Nephron progenitor cell (in vitro differentiated cells): Measurements from ENCODE around the gene SLC30A1.

Source experiments
- DNase-seq: peaks from one replicate; pipeline ENCODE4 v3.0.0; 2021
- H3K27ac Mint-ChIP-seq: 2 replicates; pipeline ENCODE4 v1.8.0; 2021; ENCODE audit warnings: mild to moderate bottlenecking, moderate library complexity, mixed read lengths
- H3K27me3 Mint-ChIP-seq: 2 replicates; pipeline ENCODE4 v1.8.0; 2021; ENCODE audit warnings: mild to moderate bottlenecking, low read depth, mixed read lengths; ENCODE audit not compliant: poor library complexity
- H3K36me3 Mint-ChIP-seq: 2 replicates; pipeline ENCODE4 v1.8.0; 2021; ENCODE audit warnings: low read depth, mixed read lengths
- H3K4me1 Mint-ChIP-seq: 2 replicates; pipeline ENCODE4 v1.8.0; 2021; ENCODE audit warnings: mixed read lengths
- H3K4me3 Mint-ChIP-seq: 2 replicates; pipeline ENCODE4 v1.8.0; 2021; ENCODE audit warnings: mild to moderate bottlenecking, moderate library complexity, mixed read lengths
- H3K9me3 Mint-ChIP-seq: 2 replicates; pipeline ENCODE4 v1.8.0; 2021; ENCODE audit warnings: mild to moderate bottlenecking, moderate library complexity, mixed read lengths
- TF ChIP-seq, protein P1 (sequence below): fragments of 200-600 bp; sonication (generic); IDR thresholded peaks from 2 replicates; pipeline ENCODE4 v1.5.0; 2021; ENCODE audit warnings: antibody characterized with exemption

Gene SLC30A1

GRCh38 chr1:211530102-211530501 is 48.9 kb downstream of the SLC30A1 start:
- H3K4me1 Mint-ChIP-seq: peaks cover 45% of the 10 kb centered on the region
- TF ChIP-seq, protein P1, sequence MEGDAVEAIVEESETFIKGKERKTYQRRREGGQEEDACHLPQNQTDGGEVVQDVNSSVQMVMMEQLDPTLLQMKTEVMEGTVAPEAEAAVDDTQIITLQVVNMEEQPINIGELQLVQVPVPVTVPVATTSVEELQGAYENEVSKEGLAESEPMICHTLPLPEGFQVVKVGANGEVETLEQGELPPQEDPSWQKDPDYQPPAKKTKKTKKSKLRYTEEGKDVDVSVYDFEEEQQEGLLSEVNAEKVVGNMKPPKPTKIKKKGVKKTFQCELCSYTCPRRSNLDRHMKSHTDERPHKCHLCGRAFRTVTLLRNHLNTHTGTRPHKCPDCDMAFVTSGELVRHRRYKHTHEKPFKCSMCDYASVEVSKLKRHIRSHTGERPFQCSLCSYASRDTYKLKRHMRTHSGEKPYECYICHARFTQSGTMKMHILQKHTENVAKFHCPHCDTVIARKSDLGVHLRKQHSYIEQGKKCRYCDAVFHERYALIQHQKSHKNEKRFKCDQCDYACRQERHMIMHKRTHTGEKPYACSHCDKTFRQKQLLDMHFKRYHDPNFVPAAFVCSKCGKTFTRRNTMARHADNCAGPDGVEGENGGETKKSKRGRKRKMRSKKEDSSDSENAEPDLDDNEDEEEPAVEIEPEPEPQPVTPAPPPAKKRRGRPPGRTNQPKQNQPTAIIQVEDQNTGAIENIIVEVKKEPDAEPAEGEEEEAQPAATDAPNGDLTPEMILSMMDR: no peak
- no peak overlapping the region for H3K27ac Mint-ChIP-seq
- no peaks in the 10 kb centered on the region for H3K9me3 Mint-ChIP-seq
- no peak overlapping the region for H3K4me3 Mint-ChIP-seq
- no peaks in the 10 kb centered on the region for H3K36me3 Mint-ChIP-seq
- DNase-seq: no peak
- no peaks in the 10 kb centered on the region for H3K27me3 Mint-ChIP-seq

- no peaks in the 10 kb centered on the region for H3K36me3 Mint-ChIP-seq
Measured at GRCh38 chr1:211529453-211529852, 49.5 kb downstream of the SLC30A1 start.

GRCh38 chr1:211529011-211529410 is 50.0 kb downstream of the SLC30A1 start:
- Mint-ChIP-seq H3K9me3 (no peaks in the 10 kb centered on the region), H3K27ac (no peak overlapping the region), H3K27me3 (no peaks in the 10 kb centered on the region), H3K4me1 (peaks cover 48% of the 10 kb centered on the region), H3K4me3 (no peak overlapping the region), H3K36me3 (no peaks in the 10 kb centered on the region)
- TF ChIP-seq, protein P1: no peak
- DNase-seq: no peak

More at GRCh38 chr1:211529453-211529852, 49.5 kb downstream of the SLC30A1 start:
- DNase-seq: no peak
- H3K27ac Mint-ChIP-seq: no peak overlapping the region
- H3K4me1 Mint-ChIP-seq: peaks cover 48% of the 10 kb centered on the region
- no peaks in the 10 kb centered on the region for H3K9me3 Mint-ChIP-seq
- H3K27me3 Mint-ChIP-seq: no peaks in the 10 kb centered on the region
- TF ChIP-seq, protein P1: no peak
- H3K4me3 Mint-ChIP-seq: no peak overlapping the region

- Mint-ChIP-seq H3K36me3 (no peaks in the 10 kb centered on the region), H3K4me3 (no peak overlapping the region), H3K4me1 (peaks cover 53% of the 10 kb centered on the region), H3K27ac (peak overlapping the region; percentile 64), H3K27me3 (no peaks in the 10 kb centered on the region), H3K9me3 (no peaks in the 10 kb centered on the region)
- TF ChIP-seq, protein P1: no peak
- DNase-seq: no peak
Measured at GRCh38 chr1:211527888-211528287, 51.1 kb downstream of the SLC30A1 start.

DNA sequence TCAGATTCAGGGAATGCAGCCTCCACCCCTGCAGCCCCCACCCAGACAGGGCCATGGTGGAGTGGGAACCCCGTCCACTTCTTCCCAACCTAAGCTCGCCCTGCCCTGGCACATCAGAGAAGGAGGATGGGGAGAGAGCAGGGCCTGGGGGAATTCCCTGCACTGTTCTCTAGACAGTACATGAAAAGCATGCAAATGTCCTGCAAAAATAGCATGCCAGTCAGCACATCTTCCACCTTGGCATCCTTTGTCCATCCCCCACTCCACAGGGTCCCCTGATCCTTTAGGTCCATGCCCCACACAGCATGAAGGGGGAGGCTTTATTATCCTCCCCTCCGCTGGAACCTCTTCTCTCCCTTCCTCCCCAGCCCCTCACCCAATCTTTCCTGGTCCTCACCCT is 52.0 kb downstream of the SLC30A1 start:
- Mint-ChIP-seq H3K4me3 (no peak overlapping the region), H3K27ac (no peak overlapping the region), H3K4me1 (peaks cover 53% of the 10 kb centered on the region), H3K27me3 (peaks cover 2% of the 10 kb centered on the region), H3K36me3 (no peaks in the 10 kb centered on the region), H3K9me3 (no peaks in the 10 kb centered on the region)
- TF ChIP-seq, protein P1: no peak
- DNase-seq: no peak

DNA sequence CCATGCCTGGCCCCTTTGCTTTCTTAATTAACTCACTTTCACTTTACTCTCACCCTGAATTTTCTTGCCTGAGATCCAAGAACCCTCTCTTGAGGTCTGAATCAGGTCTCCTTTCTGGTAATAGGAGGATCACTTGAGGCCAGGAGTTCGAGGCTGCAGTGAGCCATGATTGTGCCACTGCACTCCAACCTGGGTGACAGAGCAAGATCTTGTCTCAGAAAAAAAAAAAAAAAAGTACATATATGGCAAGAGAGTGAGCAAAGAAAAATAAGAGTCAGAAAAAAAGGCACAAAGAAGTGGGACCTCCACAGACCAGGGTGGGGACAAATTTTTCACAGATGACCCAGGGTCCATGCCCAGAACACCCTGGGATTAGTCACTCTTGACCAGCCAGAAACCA is 52.9 kb downstream of the SLC30A1 start:
- DNase-seq: no peak
- Mint-ChIP-seq H3K9me3 (no peaks in the 10 kb centered on the region), H3K4me3 (no peak overlapping the region), H3K27ac (no peak overlapping the region), H3K36me3 (no peaks in the 10 kb centered on the region), H3K4me1 (peaks cover 58% of the 10 kb centered on the region), H3K27me3 (peaks cover 7% of the 10 kb centered on the region)
- TF ChIP-seq, protein P1: no peak
